ENCODE data around the gene PRICKLE1. TPM values are rescaled to one million over a fixed set of nuclear protein-coding genes. Genes with fewer than 3 reads are reported as not detected.

PRICKLE1 gene
- total and polyA plus RNA-seq, 2 of the 4 experiments (the other 2 are of a cell fraction), result 21.3 to 21.7 TPM

GRCh38 chr12:42421844-42422779 is 167.4 kb downstream of the PRICKLE1 start:
- intact Hi-C loops (cut with micrococcal nuclease), result no loop called here
- in situ Hi-C loops (cut with MboI; ENCODE audit: low sequenced_read_pairs), result no loop called here
- Histone ChIP-seq H3K56ac (ENCODE audit: extremely low read depth, insufficient read depth, low read length) (no peak overlapping the region), H2BK20ac (ENCODE audit: low read depth, low read length) (no peak overlapping the region), H4K20me1 (ENCODE audit: insufficient read depth, low read length) (no peaks in the 10 kb centered on the region), H3K4me1 (ENCODE audit: control insufficient read depth, insufficient read depth, low read length) (peaks cover 4% of the 10 kb centered on the region), H3K4ac (ENCODE audit: low read depth, low read length) (no peak overlapping the region), H3K27me3 (ENCODE audit: control insufficient read depth, insufficient read depth, low read length) (no peaks in the 10 kb centered on the region), H3K79me1 (ENCODE audit: low read depth in 1 of 2, low read length in 2 of 2) (peaks cover 9 to 21% of the 10 kb centered on the region in 2 experiments; a peak in 3 of 4 replicates), H3K27ac (ENCODE audit: insufficient read depth, low read length) (no peak overlapping the region; the same call in 1 of the 2 replicates), H4K5ac (ENCODE audit: low read depth, low read length) (no peak overlapping the region), H2AK5ac (ENCODE audit: low read depth, low read length) (no peak overlapping the region), H3K4me2 (ENCODE audit: low read depth, low read length) (peak overlapping the region; percentile 49), H3K23ac (ENCODE audit: low read depth, low read length) (no peak overlapping the region), H3K9me3 (ENCODE audit: control insufficient read depth, insufficient read depth, low read length) (no peaks in the 10 kb centered on the region), H2BK120ac (ENCODE audit: low read depth, low read length) (no peak overlapping the region), H2AK9ac (replicated peaks; ENCODE audit: low read depth, low read length, poor library complexity) (no peak overlapping the region), H4K91ac (ENCODE audit: insufficient read depth, low read depth, low read length) (no peak overlapping the region), H3K14ac (replicated peaks; ENCODE audit: low read depth, low read length) (no peak overlapping the region), H3K36me3 (ENCODE audit: control insufficient read depth, insufficient read depth, low read length) (no peaks in the 10 kb centered on the region), H2AFZ (replicated peaks; ENCODE audit: low read length, poor library complexity) (no peak overlapping the region), H3K18ac (ENCODE audit: low read depth, low read length) (no peak overlapping the region), H2BK15ac (ENCODE audit: low read depth, low read length) (no peak overlapping the region), H3K9me1 (ENCODE audit: insufficient read depth, low read length) (no peaks in the 10 kb centered on the region), H2BK5ac (ENCODE audit: low read depth, low read length, poor library complexity, severe bottlenecking) (peak overlapping the region; percentile 24), H3K4me3 (ENCODE audit: insufficient read depth, low read depth, low read length) (no peak overlapping the region), H3K9ac (ENCODE audit: low read depth, low read length) (no peak overlapping the region), H4K8ac (ENCODE audit: low read depth in 2 of 2, low read length in 2 of 2) (no peak overlapping the region)
- TF ChIP-seq BHLHE40 (IDR thresholded peaks at IDR 0.05; ENCODE audit: low read depth, low read length) (no peak), NFE2L2 (IDR thresholded peaks at IDR 0.05; ENCODE audit: low read depth, low read length) (peak; percentile 71), RFX5 (IDR thresholded peaks at IDR 0.05; ENCODE audit: low read depth, low read length) (no peak), CTCF (conservative IDR thresholded peaks at IDR 0.05; ENCODE audit: low read depth, low read length) (no peak), MAZ (IDR thresholded peaks at IDR 0.05; ENCODE audit: borderline replicate concordance, low read depth, low read length) (no peak)
- ATAC-seq (ENCODE audit: low read depth) (peak; percentile 91), DNase-seq (peak; percentile 90)
- dilution Hi-C loops (cut with HindIII; ENCODE audit: low sequenced_read_pairs, unreplicated experiment), result no loop called here
- CTCF ChIA-PET, result interaction anchor here (0.7 to 1.1 kb wide), 2 partner anchors 9 to 1336 kb away, joined by 3 read pairs; partner anchors contain the start of genes IRAK4 and PUS7L
- WGBS, 2 experiments (ENCODE audit: extremely low coverage in 2 of 2, insufficient read length in 1 of 2), result no CpG with 5 or more reads among the region's 3 CpGs
- POLR2A ChIA-PET (ENCODE audit: unreplicated experiment), result interaction anchor here (0.7 kb wide), 1 partner anchor 656 kb away, joined by 6 read pairs; no protein-coding TSS in a partner anchor
- BruUV-seq (replicated peaks), result no TSS peak
